WERI-Rb-1 (cell line): Measurements from ENCODE around the gene CDC42BPA.
"Not testable (repeated sequence)": the region's sequence is repeated elsewhere in the genome, so short reads cannot be mapped to it uniquely, and the experiment has no call there.

Source experiments
- DNase-seq: peaks from one replicate; pipeline ENCODE4 v3.0.0-alpha.2; 2020
- H3K27ac ChIP-seq: fragments of 250-450 bp; sonication (Bioruptor Pico); 2 replicates; pipeline ENCODE4 v1.5.1; 2020; ENCODE audit warnings: mild to moderate bottlenecking, moderate library complexity
- H3K27me3 ChIP-seq: fragments of 250-450 bp; sonication (Bioruptor Pico); 2 replicates; pipeline ENCODE4 v1.5.1; 2021; ENCODE audit warnings: mild to moderate bottlenecking, low read depth, moderate library complexity; ENCODE audit not compliant: insufficient read depth, severe bottlenecking
- H3K36me3 ChIP-seq: fragments of 250-450 bp; sonication (Bioruptor Pico); 2 replicates; pipeline ENCODE4 v1.5.1; 2020; ENCODE audit warnings: mild to moderate bottlenecking, moderate library complexity
- H3K4me3 ChIP-seq: 2 replicates; pipeline ENCODE4 v1.5.1; 2011; ENCODE audit warnings: low read depth, mild to moderate bottlenecking, control low read depth, low read length
- H3K9me3 ChIP-seq: fragments of 250-450 bp; sonication (Bioruptor Pico); 2 replicates; pipeline ENCODE4 v1.5.1; 2021; ENCODE audit warnings: mild to moderate bottlenecking, moderate library complexity; ENCODE audit not compliant: severe bottlenecking
- TF ChIP-seq, protein P1 (sequence below): IDR thresholded peaks from 2 replicates; pipeline ENCODE4 v1.5.1; 2011; ENCODE audit warnings: low read depth, mild to moderate bottlenecking, control low read depth, inconsistent platforms, low read length

CDC42BPA gene

DNA sequence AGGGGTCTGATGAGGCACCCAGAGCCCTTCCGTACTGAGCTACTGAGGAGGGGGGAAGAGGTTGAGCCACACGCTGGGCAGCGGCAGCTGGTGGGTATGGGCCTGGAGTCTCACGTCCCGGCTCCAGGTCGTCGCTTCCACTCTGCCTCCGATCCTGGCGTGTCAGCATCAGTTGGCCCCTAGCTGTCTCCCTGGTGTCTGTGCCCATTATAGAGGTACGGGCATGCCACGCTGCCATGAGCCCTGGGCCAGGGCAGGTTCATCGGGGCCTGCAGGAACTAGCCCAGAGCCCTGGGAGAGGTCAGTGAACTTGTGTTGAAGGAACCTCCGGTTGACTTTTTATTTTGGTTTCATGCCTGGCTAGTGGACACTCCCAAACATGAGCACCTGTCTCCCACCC, 360.0 kb downstream of the CDC42BPA start:
- no peak overlapping the region for H3K4me3 ChIP-seq
- TF ChIP-seq, protein P1, sequence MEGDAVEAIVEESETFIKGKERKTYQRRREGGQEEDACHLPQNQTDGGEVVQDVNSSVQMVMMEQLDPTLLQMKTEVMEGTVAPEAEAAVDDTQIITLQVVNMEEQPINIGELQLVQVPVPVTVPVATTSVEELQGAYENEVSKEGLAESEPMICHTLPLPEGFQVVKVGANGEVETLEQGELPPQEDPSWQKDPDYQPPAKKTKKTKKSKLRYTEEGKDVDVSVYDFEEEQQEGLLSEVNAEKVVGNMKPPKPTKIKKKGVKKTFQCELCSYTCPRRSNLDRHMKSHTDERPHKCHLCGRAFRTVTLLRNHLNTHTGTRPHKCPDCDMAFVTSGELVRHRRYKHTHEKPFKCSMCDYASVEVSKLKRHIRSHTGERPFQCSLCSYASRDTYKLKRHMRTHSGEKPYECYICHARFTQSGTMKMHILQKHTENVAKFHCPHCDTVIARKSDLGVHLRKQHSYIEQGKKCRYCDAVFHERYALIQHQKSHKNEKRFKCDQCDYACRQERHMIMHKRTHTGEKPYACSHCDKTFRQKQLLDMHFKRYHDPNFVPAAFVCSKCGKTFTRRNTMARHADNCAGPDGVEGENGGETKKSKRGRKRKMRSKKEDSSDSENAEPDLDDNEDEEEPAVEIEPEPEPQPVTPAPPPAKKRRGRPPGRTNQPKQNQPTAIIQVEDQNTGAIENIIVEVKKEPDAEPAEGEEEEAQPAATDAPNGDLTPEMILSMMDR = no peak
- no peak overlapping the region for H3K27ac ChIP-seq

GRCh38 chr1:226957714-226958113, 360.6 kb downstream of the CDC42BPA start:
- Histone ChIP-seq H3K36me3 (no peaks in the 10 kb centered on the region), H3K9me3 (no peaks in the 10 kb centered on the region), H3K27me3 (no peaks in the 10 kb centered on the region), H3K4me3 (no peak overlapping the region), H3K27ac (no peak overlapping the region)
- TF ChIP-seq, protein P1 = no peak
- no peak for DNase-seq

More for the DNA sequence above, 360.0 kb downstream of the CDC42BPA start:
- Histone ChIP-seq H3K27me3 (no peaks in the 10 kb centered on the region), H3K9me3 (no peaks in the 10 kb centered on the region), H3K36me3 (no peaks in the 10 kb centered on the region)
- no peak for DNase-seq

DNA sequence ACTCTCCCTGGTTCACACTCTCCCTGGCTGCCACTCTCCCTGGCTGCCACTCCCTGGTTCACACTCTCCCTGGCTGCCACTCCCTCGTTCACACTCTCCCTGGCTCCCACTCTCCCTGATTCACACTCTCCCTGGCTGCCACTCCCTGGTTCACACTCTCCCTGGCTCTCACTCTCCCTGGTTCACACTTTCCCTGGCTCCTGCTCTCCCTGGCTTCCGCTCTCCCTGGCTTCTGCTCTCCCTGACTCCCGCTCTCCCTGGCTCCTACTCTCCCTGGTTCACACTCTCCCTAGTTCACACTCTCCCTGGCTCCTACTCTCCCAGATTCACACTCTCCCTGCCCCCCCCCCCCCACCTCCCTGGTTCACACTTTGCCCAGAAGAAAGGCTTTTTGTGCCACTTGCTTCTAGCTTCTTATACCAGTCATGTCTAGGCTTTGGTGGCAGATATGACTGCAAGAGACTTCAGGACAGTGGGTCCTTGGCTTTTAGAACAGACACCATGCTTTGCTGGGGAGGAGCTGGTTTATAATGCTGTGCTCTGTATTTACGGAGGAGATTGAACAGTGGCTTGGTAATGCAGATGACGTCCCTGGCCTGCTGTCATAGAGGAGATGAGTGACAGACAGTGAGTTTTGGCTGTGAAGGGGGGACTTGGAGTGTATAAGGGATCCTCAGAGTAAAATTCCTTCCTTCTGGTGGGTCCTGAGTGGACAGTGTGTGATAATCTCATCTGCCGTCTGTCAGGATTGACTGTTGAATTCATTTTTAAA, 361.2 kb downstream of the CDC42BPA start:
- no peaks in the 10 kb centered on the region for H3K36me3 ChIP-seq
- H3K27ac ChIP-seq = no peak overlapping the region
- H3K27me3 ChIP-seq = no peaks in the 10 kb centered on the region
- H3K9me3 ChIP-seq = no peaks in the 10 kb centered on the region
- H3K4me3 ChIP-seq = no peak overlapping the region
- TF ChIP-seq, protein P1 = no peak
- no peak for DNase-seq

- not testable (repeated sequence) for H3K36me3 ChIP-seq, H3K4me3 ChIP-seq, H3K27ac ChIP-seq, DNase-seq, H3K27me3 ChIP-seq, H3K9me3 ChIP-seq
Observed at GRCh38 chr1:226955857-226956256, 362.4 kb downstream of the CDC42BPA start.

DNA sequence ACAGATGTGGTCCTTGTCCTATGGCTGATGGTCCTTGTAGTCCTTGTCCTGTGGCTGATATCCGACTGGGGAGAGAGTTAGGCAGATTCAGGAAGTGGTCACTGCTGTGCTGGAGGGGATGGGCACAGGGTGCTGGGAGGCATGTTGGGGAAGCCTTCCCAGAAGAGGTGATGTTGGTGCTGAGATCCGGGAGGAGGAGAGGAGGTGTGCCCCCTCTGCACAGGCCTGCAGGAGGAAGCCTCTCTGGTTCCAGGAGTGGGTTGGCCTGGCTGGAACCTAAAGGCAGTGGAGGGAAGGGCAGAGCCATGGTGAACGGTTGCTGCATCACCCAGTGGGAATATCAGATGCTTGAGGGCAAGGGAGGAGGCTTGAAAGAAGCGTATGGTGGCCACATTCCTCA, 363.5 kb downstream of the CDC42BPA start:
- TF ChIP-seq, protein P1 = no peak
- H3K27ac ChIP-seq = no peak overlapping the region
- no peaks in the 10 kb centered on the region for H3K9me3 ChIP-seq
- no peak overlapping the region for H3K4me3 ChIP-seq
- no peaks in the 10 kb centered on the region for H3K27me3 ChIP-seq
- DNase-seq = no peak
- no peaks in the 10 kb centered on the region for H3K36me3 ChIP-seq

GRCh38 chr1:226954337-226954736, 364.0 kb downstream of the CDC42BPA start:
- H3K27me3 ChIP-seq = no peaks in the 10 kb centered on the region
- no peak overlapping the region for H3K27ac ChIP-seq
- no peak overlapping the region for H3K4me3 ChIP-seq
- no peaks in the 10 kb centered on the region for H3K9me3 ChIP-seq
- no peaks in the 10 kb centered on the region for H3K36me3 ChIP-seq
- no peak for DNase-seq
- TF ChIP-seq, protein P1 = no peak
